Upper lobe of left lung (tissue), 6 donors: ENCODE results near the gene OTULINL. TPM values are rescaled to one million over a fixed set of nuclear protein-coding genes. Genes with fewer than 3 reads are reported as not detected.

Experiments used
- ATAC-seq, 2 donors: fragments of 200-7000 bp; cut with Tn5 transposase; one replicate each; pipeline ENCODE4 v1.9.1; 2022; ENCODE audit warnings: mild to moderate bottlenecking in 2 of 2, moderate library complexity in 2 of 2; ENCODE audit not compliant: low FRiP score in 2 of 2
- DNase-seq, 2 donors: peaks; one replicate each; pipeline ENCODE4 v3.0.0-alpha.2; 2019 to 2020
- H3K27ac ChIP-seq, 4 donors: fragments of 200-600 bp; sonication (generic); one replicate each; pipeline ENCODE4 v1.5.1; 2016 to 2019
- H3K27me3 ChIP-seq, 4 donors: fragments of 200-600 bp; sonication (generic); one replicate each; pipeline ENCODE4 v1.5.1; 2017 to 2019
- H3K36me3 ChIP-seq, 4 donors: fragments of 200-600 bp; sonication (generic); one replicate each; pipeline ENCODE4 v1.5.1; 2016 to 2019
- H3K4me1 ChIP-seq, 4 donors: fragments of 200-600 bp; sonication (generic); one replicate each; pipeline ENCODE4 v1.5.1; 2018 to 2019
- H3K4me3 ChIP-seq, 4 donors: fragments of 200-600 bp; sonication (generic); one replicate each; pipeline ENCODE4 v1.5.1; 2017 to 2019; ENCODE audit warnings: mild to moderate bottlenecking in 2 of 4, moderate library complexity in 1 of 4
- H3K9me3 ChIP-seq, 4 donors: fragments of 200-600 bp; sonication (generic); one replicate each; pipeline ENCODE4 v1.5.1; 2018 to 2019
- EP300 ChIP-seq, 4 donors: sonication (generic); formaldehyde crosslinking; IDR thresholded peaks; one replicate each; pipeline ENCODE4 v1.5.1; 2017; ENCODE audit warnings: antibody characterized with exemption in 4 of 4, control low read depth in 2 of 4
- POLR2A ChIP-seq, 4 donors: fragments of 450-650 bp; IDR thresholded peaks; one replicate each; pipeline ENCODE4 v1.5.1; 2016 to 2017; ENCODE audit warnings: antibody characterized with exemption in 4 of 4, mild to moderate bottlenecking in 2 of 4
- POLR2AphosphoS5 ChIP-seq, 2 donors: sonication (generic); formaldehyde crosslinking; IDR thresholded peaks; one replicate each; pipeline ENCODE4 v1.5.1; 2017; ENCODE audit warnings: antibody characterized with exemption in 2 of 2
- WGBS, 2 donors: methylation state at CpG; one replicate each; pipeline ENCODE4 v1.1.5; 2017 to 2018; 5-methylcytosine and 5-hydroxymethylcytosine counted together
- total RNA-seq, 6 donors: library from RNA; depleted of rRNA in 4 of 6; stranded (reverse); fragments of >200 nt in 4 of 6; gene quantifications; one replicate each; pipeline versions ENCODE4 v1.1.0 to v1.2.1, GENCODE V29; 2016 to 2021
- TF ChIP-seq, protein P1 (sequence below), 6 experiments: fragments of 450-650 bp in 4 of 6; fragments of 200-600 bp in 2 of 6; sonication (generic) in 2 of 6; IDR thresholded peaks; one replicate each; pipeline ENCODE4 v1.5.1; 2016 to 2019; ENCODE audit warnings: antibody characterized with exemption in 6 of 6
- donor health status: DM: no; HTN: no; CAD: no; lungs with moderate emphysema.
- donor health status: DM: no; HTN: yes; CAD: no; lungs with severe emphysema.

OTULINL gene
- total RNA-seq, 6 donors from 2014 or later: 36.4 to 194 (median 82.8) TPM

DNA sequence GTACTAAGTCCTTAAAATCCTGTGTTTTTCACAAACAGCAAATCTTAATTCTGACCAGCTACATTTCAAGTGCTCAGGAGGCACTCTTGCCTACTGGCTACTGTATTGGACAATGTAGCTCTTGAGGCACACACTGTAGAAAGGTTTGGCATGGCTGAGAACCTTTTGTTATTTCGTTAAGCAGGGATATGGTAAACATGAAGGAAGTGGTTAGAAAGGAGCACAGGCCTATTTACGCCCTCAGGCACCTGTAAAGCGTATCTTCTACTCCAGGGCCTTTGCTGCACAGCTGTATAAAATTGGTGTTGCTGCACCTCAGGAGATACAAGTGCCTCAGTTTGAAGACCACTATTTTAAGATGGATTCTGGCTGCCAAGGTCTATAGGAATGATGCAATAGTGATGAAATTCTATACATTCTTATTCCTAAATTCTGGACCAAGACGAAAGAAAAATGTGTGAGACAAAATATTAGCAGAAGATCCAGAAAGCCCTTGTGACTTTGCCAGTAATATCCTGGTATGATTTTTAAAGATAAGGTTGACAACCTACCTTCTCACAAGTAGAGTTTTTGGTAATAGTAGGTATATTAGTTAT is 73.7 kb downstream of the OTULINL start:
- H3K36me3 ChIP-seq: no peaks in the 10 kb centered on the region
- WGBS, 2 donors: 53 to 58% methylated on average over 4 of the region's 4 CpGs
- DNase-seq (no peak), ATAC-seq (no peak)
- no peaks in the 10 kb centered on the region for H3K27me3 ChIP-seq
- H3K4me1 ChIP-seq: no peaks in the 10 kb centered on the region
- no peak for TF ChIP-seq EP300 (IDR thresholded peaks at IDR 0.05)
- no peak for TF ChIP-seq POLR2AphosphoS5 (IDR thresholded peaks at IDR 0.05)
- TF ChIP-seq POLR2A (IDR thresholded peaks at IDR 0.05): no peak
- TF ChIP-seq, protein P1, sequence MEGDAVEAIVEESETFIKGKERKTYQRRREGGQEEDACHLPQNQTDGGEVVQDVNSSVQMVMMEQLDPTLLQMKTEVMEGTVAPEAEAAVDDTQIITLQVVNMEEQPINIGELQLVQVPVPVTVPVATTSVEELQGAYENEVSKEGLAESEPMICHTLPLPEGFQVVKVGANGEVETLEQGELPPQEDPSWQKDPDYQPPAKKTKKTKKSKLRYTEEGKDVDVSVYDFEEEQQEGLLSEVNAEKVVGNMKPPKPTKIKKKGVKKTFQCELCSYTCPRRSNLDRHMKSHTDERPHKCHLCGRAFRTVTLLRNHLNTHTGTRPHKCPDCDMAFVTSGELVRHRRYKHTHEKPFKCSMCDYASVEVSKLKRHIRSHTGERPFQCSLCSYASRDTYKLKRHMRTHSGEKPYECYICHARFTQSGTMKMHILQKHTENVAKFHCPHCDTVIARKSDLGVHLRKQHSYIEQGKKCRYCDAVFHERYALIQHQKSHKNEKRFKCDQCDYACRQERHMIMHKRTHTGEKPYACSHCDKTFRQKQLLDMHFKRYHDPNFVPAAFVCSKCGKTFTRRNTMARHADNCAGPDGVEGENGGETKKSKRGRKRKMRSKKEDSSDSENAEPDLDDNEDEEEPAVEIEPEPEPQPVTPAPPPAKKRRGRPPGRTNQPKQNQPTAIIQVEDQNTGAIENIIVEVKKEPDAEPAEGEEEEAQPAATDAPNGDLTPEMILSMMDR (IDR thresholded peaks at IDR 0.05): no peak
- H3K27ac ChIP-seq: no peak overlapping the region
- no peaks in the 10 kb centered on the region for H3K9me3 ChIP-seq
- no peak overlapping the region for H3K4me3 ChIP-seq

GRCh38 chr5:14656898-14657297 is 75.3 kb downstream of the OTULINL start:
- no peaks in the 10 kb centered on the region for H3K27me3 ChIP-seq
- 41 to 44% methylated on average over 2 of the region's 2 CpGs for WGBS, 2 donors
- H3K4me1 ChIP-seq: no peaks in the 10 kb centered on the region
- TF ChIP-seq, protein P1 (IDR thresholded peaks at IDR 0.05): no peak
- TF ChIP-seq POLR2AphosphoS5 (IDR thresholded peaks at IDR 0.05) (no peak), EP300 (IDR thresholded peaks at IDR 0.05) (no peak), POLR2A (IDR thresholded peaks at IDR 0.05) (no peak)
- no peaks in the 10 kb centered on the region for H3K9me3 ChIP-seq
- H3K4me3 ChIP-seq: no peak overlapping the region
- no peak overlapping the region for H3K27ac ChIP-seq
- DNase-seq: no peak
- ATAC-seq: no peak
- no peaks in the 10 kb centered on the region for H3K36me3 ChIP-seq

GRCh38 chr5:14659821-14660607 is 78.4 kb downstream of the OTULINL start:
- Histone ChIP-seq H3K36me3 (no peaks in the 10 kb centered on the region), H3K4me1 (peaks cover 5 to 9% (median 6%) of the 10 kb centered on the region in 4 donors), H3K9me3 (no peaks in the 10 kb centered on the region), H3K27ac (no peak overlapping the region), H3K27me3 (no peaks in the 10 kb centered on the region), H3K4me3 (no peak overlapping the region)
- ATAC-seq (no peak), DNase-seq (no peak)
- TF ChIP-seq EP300 (IDR thresholded peaks at IDR 0.05) (no peak), POLR2AphosphoS5 (IDR thresholded peaks at IDR 0.05) (no peak), POLR2A (IDR thresholded peaks at IDR 0.05) (no peak)
- TF ChIP-seq, protein P1 (IDR thresholded peaks at IDR 0.05): no peak
- 86 to 90% methylated on average over 3 of the region's 3 CpGs for WGBS, 2 donors

GRCh38 chr5:14660833-14661232 is 79.2 kb downstream of the OTULINL start:
- WGBS, 2 donors: 52 to 56% methylated on average over 2 of the region's 2 CpGs
- Histone ChIP-seq H3K27ac (no peak overlapping the region), H3K4me3 (no peak overlapping the region), H3K27me3 (no peaks in the 10 kb centered on the region), H3K9me3 (no peaks in the 10 kb centered on the region), H3K4me1 (peaks cover 10 to 16% (median 12%) of the 10 kb centered on the region in 4 donors), H3K36me3 (no peaks in the 10 kb centered on the region)
- TF ChIP-seq, protein P1 (IDR thresholded peaks at IDR 0.05): no peak
- TF ChIP-seq POLR2A (IDR thresholded peaks at IDR 0.05) (no peak), EP300 (IDR thresholded peaks at IDR 0.05) (no peak), POLR2AphosphoS5 (IDR thresholded peaks at IDR 0.05) (no peak)
- DNase-seq (no peak), ATAC-seq (no peak)

Other genes with a start within 250 kb of the OTULINL start
- 10 to 100 TPM; 31.0 to 81.1 (median 38.3) TPM for gene OTULIN, start 82.9 kb downstream of the OTULINL start, total RNA-seq